BJ (cell line): ENCODE results near the gene ALDH8A1. TPM values are rescaled to one million over a fixed set of nuclear protein-coding genes. Genes with fewer than 3 reads are reported as not detected.

Source experiments
- CTCF ChIA-PET: fragments of 350-600 bp; formaldehyde crosslinking; extraction: SDS; loops from one replicate; lab custom pipeline; 2021; ENCODE audit warnings: antibody characterized with exemption, inconsistent platforms; lab: Yijun Ruan, JAX
- POLR2A ChIA-PET: fragments of 300-600 bp; sonication (Branson Sonifier 250); formaldehyde crosslinking; extraction: SDS; loops from one replicate; lab custom pipeline; 2021; ENCODE audit warnings: antibody characterized with exemption; lab: Charles Lee
- DNase-seq: peaks from one replicate; pipeline ENCODE4 v3.0.0-alpha.2; 2011; ENCODE audit warnings: low read depth
- H3K27me3 ChIP-seq: 2 replicates; pipeline ENCODE4 v1.6.0; 2011; ENCODE audit warnings: low read length; ENCODE audit not compliant: control insufficient read depth, insufficient read depth
- H3K36me3 ChIP-seq: 2 replicates; pipeline ENCODE4 v1.5.1; 2011; ENCODE audit warnings: low read length; ENCODE audit not compliant: control insufficient read depth, insufficient read depth
- H3K4me3 ChIP-seq: 2 replicates; pipeline ENCODE4 v1.5.1; 2011; ENCODE audit warnings: low read depth, mild to moderate bottlenecking, control low read depth, low read length
- CTCF ChIP-seq: IDR thresholded peaks from 2 replicates; pipeline ENCODE4 v1.5.1; 2011; ENCODE audit warnings: low read depth, mild to moderate bottlenecking, control low read depth, inconsistent platforms, low read length, moderate library complexity; ENCODE audit not compliant: insufficient read depth
- polyA plus RNA-seq: library from polyadenylated mRNA; depleted of rRNA; stranded (reverse); fragments of >200 nt; gene quantifications from 2 replicates; pipeline ENCODE4 v1.2.3, GENCODE V29; 2011

Gene ALDH8A1
- polyA plus RNA-seq, 1 experiment: 0.50 TPM

- ChIA-PET POLR2A (no interaction called here), CTCF (interaction anchor here (1.9 kb wide), 1 partner anchor 825 kb away, joined by 5 read pairs; no protein-coding TSS in a partner anchor)
- no peak for DNase-seq
- H3K27me3 ChIP-seq: no peaks in the 10 kb centered on the region
- H3K36me3 ChIP-seq: no peaks in the 10 kb centered on the region
- no peak overlapping the region for H3K4me3 ChIP-seq
- TF ChIP-seq CTCF: no peak
Measured at GRCh38 chr6:134948142-134948541, 1.8 kb downstream of the ALDH8A1 start.

- no peak for DNase-seq
- no peak for TF ChIP-seq CTCF
- POLR2A ChIA-PET: no interaction called here
- H3K27me3 ChIP-seq: no peaks in the 10 kb centered on the region
- CTCF ChIA-PET: interaction anchor here (0.9 to 1.4 kb wide), 2 partner anchors 62 to 822 kb away, joined by 3 to 5 read pairs; no protein-coding TSS in a partner anchor
- no peak overlapping the region for H3K4me3 ChIP-seq
- H3K36me3 ChIP-seq: no peaks in the 10 kb centered on the region
Measured at GRCh38 chr6:134945045-134945444, 4.9 kb downstream of the ALDH8A1 start.

- CTCF ChIA-PET: interaction anchor here (1.0 to 5.8 kb wide), 7 partner anchors 10 to 847 kb away, joined by 3 to 61 read pairs (median 4); no protein-coding TSS in a partner anchor
- DNase-seq: no peak
Measured at GRCh38 chr6:134943522-134944111, 6.3 kb downstream of the ALDH8A1 start.

GRCh38 chr6:134938896-134939295 lies 11.0 kb downstream of the ALDH8A1 start:
- Histone ChIP-seq H3K27me3 (no peaks in the 10 kb centered on the region), H3K4me3 (no peak overlapping the region), H3K36me3 (no peaks in the 10 kb centered on the region)
- POLR2A ChIA-PET: no interaction called here
- TF ChIP-seq CTCF: no peak
- CTCF ChIA-PET: interaction anchor here (0.6 to 5.8 kb wide), 5 partner anchors 18 to 816 kb away, joined by 3 to 63 read pairs (median 6); no protein-coding TSS in a partner anchor
- no peak for DNase-seq

More at GRCh38 chr6:134943522-134944111, 6.3 kb downstream of the ALDH8A1 start:
- POLR2A ChIA-PET: no interaction called here
- no peaks in the 10 kb centered on the region for H3K36me3 ChIP-seq
- no peak overlapping the region for H3K4me3 ChIP-seq
- no peak for TF ChIP-seq CTCF
- H3K27me3 ChIP-seq: no peaks in the 10 kb centered on the region

- no peak for DNase-seq
- POLR2A ChIA-PET: no interaction called here
- TF ChIP-seq CTCF: no peak
- no peaks in the 10 kb centered on the region for H3K36me3 ChIP-seq
- CTCF ChIA-PET: interaction anchor here (0.8 to 4.1 kb wide), 3 partner anchors 28 to 820 kb away, joined by 3 to 63 read pairs (median 3); no protein-coding TSS in a partner anchor
- no peaks in the 10 kb centered on the region for H3K27me3 ChIP-seq
- H3K4me3 ChIP-seq: no peak overlapping the region
Measured at GRCh38 chr6:134937426-134937825, 12.5 kb downstream of the ALDH8A1 start.
